T-cell (primary cell): ENCODE results near the gene NANP. TPM values are rescaled to one million over a fixed set of nuclear protein-coding genes. Genes with fewer than 3 reads are reported as not detected.
"Not testable (repeated sequence)": the region's sequence is repeated elsewhere in the genome, so short reads cannot be mapped to it uniquely, and the experiment has no call there.

Source experiments
- ATAC-seq, 4 experiments: fragments of 200-7000 bp in 3 of 4; fragments of 150-1000 bp in 1 of 4; cut with Tn5 transposase; replicated peaks in 1 of 4; 1 replicate in 3 of 4; 2 replicates in 1 of 4; pipeline ENCODE4 v1.10.0; 2021; ENCODE audit warnings: moderate library complexity in 3 of 4, mild to moderate bottlenecking in 2 of 4, moderate number of reproducible peaks in 1 of 4
- CTCF ChIA-PET, 2 donors: fragments of 300-600 bp; sonication (Branson Sonifier 250); formaldehyde crosslinking; loops; one replicate each; lab custom pipeline; 2022; ENCODE audit warnings: antibody characterized with exemption in 2 of 2; lab: Charles Lee
- POLR2A ChIA-PET, 2 donors: fragments of 300-600 bp; sonication (Branson Sonifier 250); formaldehyde crosslinking; loops; one replicate each; lab custom pipeline; 2022; ENCODE audit warnings: antibody characterized with exemption in 2 of 2; lab: Charles Lee
- DNase-seq, 35 experiments: peaks; one replicate each; pipeline versions ENCODE4 v3.0.0 to v3.0.0-alpha.2; 2013 to 2023
- H3K27ac ChIP-seq: one replicate; pipeline ENCODE4 v1.5.1; 2013; ENCODE audit warnings: low read length
- H3K27me3 ChIP-seq, 2 experiments: replicated peaks in 1 of 2; 1 replicate in 1 of 2; 2 replicates in 1 of 2; pipeline versions ENCODE4 v1.6.1 to v1.7.0; 2013; ENCODE audit warnings: low read length in 1 of 2, mixed read lengths in 1 of 2; ENCODE audit not compliant: control insufficient read depth in 2 of 2, insufficient read depth in 2 of 2; ENCODE audit errors: extremely low read depth in 1 of 2
- H3K36me3 ChIP-seq, 2 donors: 1 replicate in 1 of 2; 2 replicates in 1 of 2; pipeline versions ENCODE4 v1.6.1 to v1.7.0; 2013; ENCODE audit warnings: low read length in 1 of 2; ENCODE audit not compliant: control insufficient read depth in 2 of 2, insufficient read depth in 1 of 2; ENCODE audit errors: extremely low read depth in 1 of 2
- H3K4me1 ChIP-seq, 2 experiments: 1 replicate in 1 of 2; 2 replicates in 1 of 2; pipeline versions ENCODE4 v1.6.1 to v1.7.0; 2013; ENCODE audit warnings: low read length in 2 of 2, mixed read lengths in 1 of 2; ENCODE audit not compliant: insufficient read depth in 2 of 2, control insufficient read depth in 1 of 2; ENCODE audit errors: extremely low read depth in 1 of 2
- H3K4me3 ChIP-seq, 2 donors: 1 replicate in 1 of 2; 2 replicates in 1 of 2; pipeline versions ENCODE4 v1.5.1 to v1.7.0; 2013; ENCODE audit warnings: mild to moderate bottlenecking in 2 of 2, low read length in 1 of 2, moderate library complexity in 1 of 2; ENCODE audit not compliant: control insufficient read depth in 1 of 2; ENCODE audit errors: extremely low read depth in 1 of 2
- H3K9me3 ChIP-seq: 2 replicates; pipeline ENCODE4 v1.7.0; 2013
- H3K27ac Mint-ChIP-seq, 2 donors: one replicate each; pipeline ENCODE4 v1.8.0; 2020 to 2021; ENCODE audit warnings: mild to moderate bottlenecking in 2 of 2, mixed read lengths in 2 of 2
- H3K27me3 Mint-ChIP-seq, 2 donors: one replicate each; pipeline ENCODE4 v1.8.0; 2021 to 2022; ENCODE audit warnings: mixed read lengths in 2 of 2
- H3K36me3 Mint-ChIP-seq: one replicate; pipeline ENCODE4 v1.8.0; 2021; ENCODE audit warnings: mixed read lengths
- H3K4me1 Mint-ChIP-seq, 3 donors: one replicate each; pipeline ENCODE4 v1.8.0; 2020 to 2022; ENCODE audit warnings: mixed read lengths in 3 of 3, mild to moderate bottlenecking in 1 of 3
- H3K4me3 Mint-ChIP-seq, 3 donors: one replicate each; pipeline ENCODE4 v1.8.0; 2020 to 2022; ENCODE audit warnings: mild to moderate bottlenecking in 3 of 3, mixed read lengths in 3 of 3, moderate library complexity in 3 of 3
- H3K9me3 Mint-ChIP-seq, 3 donors: one replicate each; pipeline ENCODE4 v1.8.0; 2020 to 2022; ENCODE audit warnings: mixed read lengths in 3 of 3
- WGBS: methylation state at CpG from one replicate; pipeline ENCODE4 v1.1.5; 2013; ENCODE audit warnings: missing lambda C conversion rate; ENCODE audit not compliant: insufficient coverage; 5-methylcytosine and 5-hydroxymethylcytosine counted together
- total RNA-seq, 35 experiments: library from RNA in 6 of 35; stranded (reverse) in 6 of 35; fragments of 120-200 nt in 1 of 35; gene quantifications; one replicate each; pipeline versions ENCODE4 v1.2.1 to v1.2.4 and lab custom pipeline; 2013 to 2026

The NANP gene
- total RNA-seq, 5 donors from 2014 or later (not counting 1 experiment from before 2014, with no cell fraction given): 0.96 to 1.9 (median 1.7) TPM

- H3K9me3 Mint-ChIP-seq, H3K27me3 Mint-ChIP-seq, H3K9me3 ChIP-seq, CTCF ChIA-PET, H3K27ac Mint-ChIP-seq, H3K4me3 ChIP-seq, H3K36me3 ChIP-seq, POLR2A ChIA-PET, H3K4me1 ChIP-seq, H3K4me3 Mint-ChIP-seq, H3K27ac ChIP-seq, DNase-seq, H3K36me3 Mint-ChIP-seq, H3K4me1 Mint-ChIP-seq, ATAC-seq: not testable (repeated sequence)
- peaks cover 0 to 14% of the 10 kb centered on the region in 2 experiments for H3K27me3 ChIP-seq
- WGBS: 93% methylated on average over 18 of the region's 39 CpGs
Measured at GRCh38 chr20:25602191-25602913, 21.5 kb downstream of the NANP start.

GRCh38 chr20:25601659-25602058, 22.2 kb downstream of the NANP start:
- H3K4me3 ChIP-seq: no peak overlapping the region
- H3K4me1 Mint-ChIP-seq: no peaks in the 10 kb centered on the region
- no peak for DNase-seq
- no peak overlapping the region for H3K27ac ChIP-seq
- no peaks in the 10 kb centered on the region for H3K9me3 Mint-ChIP-seq
- H3K36me3 ChIP-seq: no peaks in the 10 kb centered on the region
- no peaks in the 10 kb centered on the region for H3K4me1 ChIP-seq
- no peaks in the 10 kb centered on the region for H3K9me3 ChIP-seq
- ATAC-seq: no peak
- WGBS: 80% methylated on average over 2 of the region's 2 CpGs
- ChIA-PET CTCF (no interaction called here), POLR2A (no interaction called here)
- H3K27ac Mint-ChIP-seq: no peak overlapping the region
- H3K27me3 ChIP-seq: peaks cover 0 to 17% of the 10 kb centered on the region in 2 experiments
- no peaks in the 10 kb centered on the region for H3K36me3 Mint-ChIP-seq
- no peaks in the 10 kb centered on the region for H3K27me3 Mint-ChIP-seq
- no peak overlapping the region for H3K4me3 Mint-ChIP-seq

GRCh38 chr20:25600632-25601031, 23.2 kb downstream of the NANP start:
- ChIA-PET POLR2A (no interaction called here), CTCF (no interaction called here)
- Histone ChIP-seq H3K4me3 (no peak overlapping the region), H3K27me3 (peaks cover 0 to 17% of the 10 kb centered on the region in 2 experiments), H3K4me1 (no peaks in the 10 kb centered on the region), H3K27ac (no peak overlapping the region), H3K36me3 (no peaks in the 10 kb centered on the region), H3K9me3 (no peaks in the 10 kb centered on the region)
- DNase-seq (no peak), ATAC-seq (no peak)
- Mint-ChIP-seq H3K4me1 (no peaks in the 10 kb centered on the region), H3K4me3 (no peak overlapping the region), H3K27me3 (no peaks in the 10 kb centered on the region), H3K9me3 (no peaks in the 10 kb centered on the region), H3K36me3 (no peaks in the 10 kb centered on the region), H3K27ac (no peak overlapping the region)
- 82% methylated on average over 10 of the region's 10 CpGs for WGBS

- no peaks in the 10 kb centered on the region for H3K27me3 Mint-ChIP-seq
- H3K9me3 Mint-ChIP-seq: no peaks in the 10 kb centered on the region
- H3K36me3 Mint-ChIP-seq: no peaks in the 10 kb centered on the region
- Histone ChIP-seq H3K9me3 (no peaks in the 10 kb centered on the region), H3K27ac (no peak overlapping the region), H3K4me3 (no peak overlapping the region), H3K4me1 (no peaks in the 10 kb centered on the region), H3K36me3 (no peaks in the 10 kb centered on the region), H3K27me3 (peaks cover 0 to 5% of the 10 kb centered on the region in 2 experiments)
- no peaks in the 10 kb centered on the region for H3K4me1 Mint-ChIP-seq
- ChIA-PET CTCF (interaction anchor here in 1 of 2 donors (0.7 kb wide), 1 partner anchor 78 kb away, joined by 5 read pairs; no protein-coding TSS in a partner anchor), POLR2A (interaction anchor here in 1 of 2 donors (0.7 kb wide), 1 partner anchor 12 kb away, joined by 6 read pairs; no protein-coding TSS in a partner anchor)
- H3K27ac Mint-ChIP-seq: no peak overlapping the region
- no peak for ATAC-seq
- H3K4me3 Mint-ChIP-seq: no peak overlapping the region
- no peak for DNase-seq
- WGBS: no CpG with 5 or more reads among the region's 9 CpGs
Measured at GRCh38 chr20:25592135-25592852, 31.5 kb downstream of the NANP start.

GRCh38 chr20:25590778-25591177, 33.0 kb downstream of the NANP start:
- H3K27me3 Mint-ChIP-seq, ATAC-seq, H3K36me3 ChIP-seq, CTCF ChIA-PET, H3K4me1 ChIP-seq, H3K27ac Mint-ChIP-seq, H3K36me3 Mint-ChIP-seq, H3K4me3 Mint-ChIP-seq, H3K4me3 ChIP-seq, H3K9me3 Mint-ChIP-seq, DNase-seq, H3K4me1 Mint-ChIP-seq, H3K27me3 ChIP-seq, H3K27ac ChIP-seq, H3K9me3 ChIP-seq: not testable (repeated sequence)
- POLR2A ChIA-PET: interaction anchor here in 1 of 2 donors (0.6 kb wide), 1 partner anchor 146 kb away, joined by 7 read pairs; no protein-coding TSS in a partner anchor
- 91% methylated on average over 3 of the region's 4 CpGs for WGBS

- peaks cover 0 to 11% of the 10 kb centered on the region in 2 experiments for H3K4me1 ChIP-seq
- no peaks in the 10 kb centered on the region for H3K9me3 Mint-ChIP-seq
- ATAC-seq: no peak
- peaks cover 0 to 12% of the 10 kb centered on the region in 2 experiments for H3K27me3 ChIP-seq
- ChIA-PET POLR2A (no interaction called here), CTCF (no interaction called here)
- no peaks in the 10 kb centered on the region for H3K9me3 ChIP-seq
- peaks cover 5 to 8% of the 10 kb centered on the region in 2 donors for H3K27me3 Mint-ChIP-seq
- no peaks in the 10 kb centered on the region for H3K36me3 Mint-ChIP-seq
- peaks cover 6 to 9% (median 7%) of the 10 kb centered on the region in 3 donors for H3K4me1 Mint-ChIP-seq
- WGBS: 96% methylated on average over 6 of the region's 7 CpGs
- H3K27ac Mint-ChIP-seq: no peak overlapping the region
- H3K36me3 ChIP-seq: no peaks in the 10 kb centered on the region
- H3K27ac ChIP-seq: no peak overlapping the region
- no peak overlapping the region for H3K4me3 Mint-ChIP-seq
- no peak for DNase-seq
- no peak overlapping the region for H3K4me3 ChIP-seq
Measured at GRCh38 chr20:25588491-25588890, 35.3 kb downstream of the NANP start.
